GM12878 (cell line): ENCODE results near the gene GRHL1. TPM values are rescaled to one million over a fixed set of nuclear protein-coding genes. Genes with fewer than 3 reads are reported as not detected.

Experiments used
- ATAC-seq: fragments of 200-7000 bp; cut with Tn5 transposase; 3 replicates; pipeline ENCODE4 v1.9.1; 2020; ENCODE audit warnings: mild to moderate bottlenecking, moderate library complexity
- BruUV-seq: library from RNA; stranded (reverse); fragments of 400-500 nt; replicated peaks from 2 replicates; lab custom pipeline; 2021; lab: Mats Ljungman, UMichigan
- CTCF ChIA-PET: fragments of 300-600 bp; sonication (Branson Sonifier 250); formaldehyde crosslinking; extraction: SDS; loops from one replicate; lab custom pipeline; 2021; ENCODE audit warnings: inconsistent platforms; lab: Yijun Ruan, JAX
- POLR2A ChIA-PET: fragments of 350-600 bp; formaldehyde crosslinking; extraction: SDS; loops from one replicate; lab custom pipeline; 2021; ENCODE audit warnings: inconsistent platforms; lab: Charles Lee
- RAD21 ChIA-PET: fragments of 300-600 bp; sonication (Branson Sonifier 250); formaldehyde crosslinking; loops from one replicate; lab custom pipeline; 2023; ENCODE audit warnings: antibody characterized with exemption; ENCODE audit not compliant: unreplicated experiment; lab: Charles Lee
- SMC1A ChIA-PET: fragments of 300-600 bp; sonication (Branson Sonifier 250); formaldehyde crosslinking; loops from one replicate; lab custom pipeline; 2023; ENCODE audit not compliant: unreplicated experiment, uncharacterized antibody; lab: Charles Lee
- DNase-seq: peaks from one replicate; pipeline ENCODE4 v3.0.0-alpha.2; 2011; ENCODE audit warnings: low read depth, low spot score
- FAIRE-seq: peaks from 3 replicates; lab custom pipeline; 2011; peaks lifted over from hg19 to GRCh38; lab: Jason Lieb, UNC
- H2AFZ ChIP-seq: 2 replicates; pipeline ENCODE4 v1.6.0; 2011; ENCODE audit warnings: low read depth, low read length, control low read depth; ENCODE audit not compliant: control insufficient read depth
- H3K27ac ChIP-seq: 2 replicates; pipeline ENCODE4 v1.5.1; 2011; ENCODE audit warnings: control low read depth; ENCODE audit not compliant: control insufficient read depth, insufficient read depth
- H3K27me3 ChIP-seq, 2 experiments: replicated peaks in 1 of 2; 2 replicates each; pipeline versions ENCODE4 v1.6.0 to v1.6.1; 2011; ENCODE audit warnings: low read length in 1 of 2; ENCODE audit not compliant: control insufficient read depth in 2 of 2, insufficient read depth in 2 of 2
- H3K36me3 ChIP-seq, 2 experiments: 2 replicates each; pipeline ENCODE4 v1.5.1; 2011; ENCODE audit warnings: low read length in 1 of 2; ENCODE audit not compliant: control insufficient read depth in 2 of 2, insufficient read depth in 2 of 2
- H3K4me1 ChIP-seq: 2 replicates; pipeline ENCODE4 v1.6.1; 2011; ENCODE audit warnings: mild to moderate bottlenecking, low read length, moderate library complexity, mixed read lengths; ENCODE audit not compliant: control insufficient read depth, insufficient read depth
- H3K4me2 ChIP-seq: 2 replicates; pipeline ENCODE4 v1.6.0; 2011; ENCODE audit warnings: control low read depth; ENCODE audit not compliant: control insufficient read depth, insufficient read depth
- H3K4me3 ChIP-seq: fragments of 200-600 bp; sonication (generic); 2 replicates; pipeline ENCODE4 v1.5.1; 2016
- H3K79me2 ChIP-seq: 2 replicates; pipeline ENCODE4 v1.6.0; 2011; ENCODE audit warnings: low read length; ENCODE audit not compliant: control insufficient read depth, insufficient read depth
- H3K9ac ChIP-seq: 2 replicates; pipeline ENCODE4 v1.8.0; 2011; ENCODE audit warnings: low read length, control low read depth, mixed read lengths; ENCODE audit not compliant: control insufficient read depth, insufficient read depth
- H3K9me3 ChIP-seq: replicated peaks from 3 replicates; pipeline ENCODE4 v1.5.1; 2011; ENCODE audit warnings: mild to moderate bottlenecking, low read length; ENCODE audit not compliant: control insufficient read depth, insufficient read depth
- H4K20me1 ChIP-seq: 2 replicates; pipeline ENCODE4 v1.6.0; 2011; ENCODE audit not compliant: control insufficient read depth, insufficient read depth
- CTCF ChIP-seq, 3 experiments: IDR thresholded peaks in 2 of 3; conservative IDR thresholded peaks in 1 of 3; 2 replicates each; pipeline ENCODE4 v1.5.1; 2011; ENCODE audit warnings: low read depth in 3 of 3, low read length in 3 of 3, mild to moderate bottlenecking in 3 of 3, control low read depth in 2 of 3, moderate library complexity in 2 of 3, inconsistent platforms in 1 of 3, mixed read lengths in 1 of 3; ENCODE audit not compliant: control insufficient read depth in 2 of 3, insufficient read depth in 1 of 3; ENCODE audit errors: extremely low read depth in 1 of 3
- EP300 ChIP-seq, 2 experiments: fragments of 150-350 bp in 1 of 2; IDR thresholded peaks; 2 replicates each; pipeline ENCODE4 v1.6.1; 2011 to 2012; ENCODE audit warnings: low read depth in 2 of 2, low read length in 2 of 2, borderline replicate concordance in 1 of 2, improper control_type of control experiment in 1 of 2, inconsistent platforms in 1 of 2; ENCODE audit not compliant: control insufficient read depth in 1 of 2
- GABPA ChIP-seq: IDR thresholded peaks from 2 replicates; pipeline ENCODE4 v1.6.1; 2014; ENCODE audit warnings: antibody characterized with exemption, low read depth, mild to moderate bottlenecking, inconsistent platforms
- MAX ChIP-seq: IDR thresholded peaks from 2 replicates; pipeline ENCODE4 v1.6.1; 2012; ENCODE audit warnings: low read depth, low read length, improper control_type of control experiment
- MTA2 ChIP-seq: fragments of 450-650 bp; IDR thresholded peaks from 2 replicates; pipeline ENCODE4 v1.6.1; 2016; ENCODE audit warnings: low read depth, mild to moderate bottlenecking, moderate library complexity
- NRF1 ChIP-seq: conservative IDR thresholded peaks from 2 replicates; pipeline ENCODE4 v1.6.1; 2011; ENCODE audit warnings: mild to moderate bottlenecking, low read depth, low read length, improper control_type of control experiment
- POLR2AphosphoS2 ChIP-seq: IDR thresholded peaks from 2 replicates; pipeline ENCODE4 v1.6.1; 2011; ENCODE audit warnings: low read depth, mild to moderate bottlenecking, low read length, improper control_type of control experiment, moderate library complexity
- RCOR1 ChIP-seq: conservative IDR thresholded peaks from 2 replicates; pipeline ENCODE4 v1.6.1; 2012; ENCODE audit warnings: low read depth, low read length, improper control_type of control experiment
- SIX5 ChIP-seq: IDR thresholded peaks from 2 replicates; pipeline ENCODE4 v1.6.1; 2011; ENCODE audit warnings: mild to moderate bottlenecking, low read depth, low read length, moderate library complexity; ENCODE audit not compliant: severe bottlenecking
- SMC3 ChIP-seq: IDR thresholded peaks from 2 replicates; pipeline ENCODE4 v1.6.1; 2011; ENCODE audit warnings: low read length, improper control_type of control experiment, borderline replicate concordance
- ZNF24 ChIP-seq: fragments of 450-650 bp; IDR thresholded peaks from 2 replicates; pipeline ENCODE4 v1.6.1; 2017; ENCODE audit warnings: antibody characterized with exemption, mild to moderate bottlenecking
- ZSCAN29 ChIP-seq: fragments of 450-650 bp; IDR thresholded peaks from 2 replicates; pipeline ENCODE4 v1.6.1; 2017; ENCODE audit warnings: mild to moderate bottlenecking, moderate library complexity
- WGBS: methylation state at CpG from one replicate; pipeline ENCODE4 v1.1.6; 2016; ENCODE audit warnings: low lambda C conversion rate; ENCODE audit not compliant: insufficient replicate concordance, insufficient coverage; ENCODE audit errors: missing lambda C conversion rate; 5-methylcytosine and 5-hydroxymethylcytosine counted together
- in situ Hi-C: fragments of 300-500 bp; cut with MboI; formaldehyde crosslinking; loops from 9 replicates; pipeline ENCODE4 v1.14.3; 2018; ENCODE audit warnings: mixed read lengths
- intact Hi-C: fragments of 100-400 bp; cut with micrococcal nuclease; formaldehyde crosslinking; loops from one replicate; pipeline ENCODE4 v1.14.2; 2022; ENCODE audit not compliant: unreplicated experiment
- polyA plus RNA-seq, 11 experiments: library from polyadenylated mRNA; depleted of rRNA in 4 of 11; unstranded in 6 of 11; stranded (reverse) in 5 of 11; fragments of >200 nt; fragmentation: Nextera tagmentation in 4 of 11; fragmentation: Illumina TruSeq in 1 of 11; extraction: Ambion mirVana in 4 of 11; extraction: Trizol in 1 of 11; gene quantifications; 1 replicate in 1 of 11; 2 replicates in 10 of 11; pipeline versions ENCODE4 v1.2.1 to v1.2.3, GENCODE V29; 2011 to 2016; ENCODE audit warnings: inconsistent platforms in 2 of 11, missing spikeins in 2 of 11, low read depth in 1 of 11
- total RNA-seq, 4 experiments: library from RNA; depleted of rRNA in 3 of 4; stranded (reverse); fragments of >200 nt in 3 of 4; fragmentation: Illumina TruSeq in 1 of 4; extraction: Trizol in 1 of 4; gene quantifications; 2 replicates each; pipeline versions ENCODE4 v1.2.1 to v1.2.3, GENCODE V29; 2013 to 2021
- TF ChIP-seq, protein P1 (sequence below): fragments of 450-650 bp; formaldehyde crosslinking; IDR thresholded peaks from 2 replicates; pipeline ENCODE4 v1.5.0; 2022; ENCODE audit warnings: mild to moderate bottlenecking, missing genetic modification characterization
- TF ChIP-seq, protein P2 (sequence below): fragments of 450-650 bp; conservative IDR thresholded peaks from 2 replicates; pipeline ENCODE4 v1.6.1; 2017; ENCODE audit warnings: mild to moderate bottlenecking, moderate library complexity

The GRHL1 gene
- total and polyA plus RNA-seq, 10 of the 15 experiments (the other 5 are each of a cell fraction or from before 2014, with no cell fraction given), result 0.09 to 0.81 (median 0.28) TPM; not detected in 1

GRCh38 chr2:10035633-10036032 is 84.1 kb downstream of the GRHL1 start:
- POLR2A ChIA-PET, result no interaction called here
- no peak overlapping the region for H3K27ac ChIP-seq
- H3K36me3 ChIP-seq, result no peaks in the 10 kb centered on the region
- 37% methylated on average over 5 of the region's 5 CpGs for WGBS
- no peak for TF ChIP-seq MAX
- no peak for TF ChIP-seq ZNF24
- no peak for TF ChIP-seq MTA2
- TF ChIP-seq EP300 (IDR thresholded peaks at IDR 0.05; ENCODE audit: borderline replicate concordance in 1 of 2, control insufficient read depth in 1 of 2, low read depth in 2 of 2, low read length in 2 of 2), result no peak
- no peak for TF ChIP-seq RCOR1
- TF ChIP-seq, protein P1, sequence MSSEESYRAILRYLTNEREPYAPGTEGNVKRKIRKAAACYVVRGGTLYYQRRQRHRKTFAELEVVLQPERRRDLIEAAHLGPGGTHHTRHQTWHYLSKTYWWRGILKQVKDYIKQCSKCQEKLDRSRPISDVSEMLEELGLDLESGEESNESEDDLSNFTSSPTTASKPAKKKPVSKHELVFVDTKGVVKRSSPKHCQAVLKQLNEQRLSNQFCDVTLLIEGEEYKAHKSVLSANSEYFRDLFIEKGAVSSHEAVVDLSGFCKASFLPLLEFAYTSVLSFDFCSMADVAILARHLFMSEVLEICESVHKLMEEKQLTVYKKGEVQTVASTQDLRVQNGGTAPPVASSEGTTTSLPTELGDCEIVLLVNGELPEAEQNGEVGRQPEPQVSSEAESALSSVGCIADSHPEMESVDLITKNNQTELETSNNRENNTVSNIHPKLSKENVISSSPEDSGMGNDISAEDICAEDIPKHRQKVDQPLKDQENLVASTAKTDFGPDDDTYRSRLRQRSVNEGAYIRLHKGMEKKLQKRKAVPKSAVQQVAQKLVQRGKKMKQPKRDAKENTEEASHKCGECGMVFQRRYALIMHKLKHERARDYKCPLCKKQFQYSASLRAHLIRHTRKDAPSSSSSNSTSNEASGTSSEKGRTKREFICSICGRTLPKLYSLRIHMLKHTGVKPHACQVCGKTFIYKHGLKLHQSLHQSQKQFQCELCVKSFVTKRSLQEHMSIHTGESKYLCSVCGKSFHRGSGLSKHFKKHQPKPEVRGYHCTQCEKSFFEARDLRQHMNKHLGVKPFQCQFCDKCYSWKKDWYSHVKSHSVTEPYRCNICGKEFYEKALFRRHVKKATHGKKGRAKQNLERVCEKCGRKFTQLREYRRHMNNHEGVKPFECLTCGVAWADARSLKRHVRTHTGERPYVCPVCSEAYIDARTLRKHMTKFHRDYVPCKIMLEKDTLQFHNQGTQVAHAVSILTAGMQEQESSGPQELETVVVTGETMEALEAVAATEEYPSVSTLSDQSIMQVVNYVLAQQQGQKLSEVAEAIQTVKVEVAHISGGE (CRISPR knock-in tag), result no peak
- TF ChIP-seq POLR2AphosphoS2, result no peak
- TF ChIP-seq SMC3, result no peak
- TF ChIP-seq NRF1, result no peak
- TF ChIP-seq, protein P2, sequence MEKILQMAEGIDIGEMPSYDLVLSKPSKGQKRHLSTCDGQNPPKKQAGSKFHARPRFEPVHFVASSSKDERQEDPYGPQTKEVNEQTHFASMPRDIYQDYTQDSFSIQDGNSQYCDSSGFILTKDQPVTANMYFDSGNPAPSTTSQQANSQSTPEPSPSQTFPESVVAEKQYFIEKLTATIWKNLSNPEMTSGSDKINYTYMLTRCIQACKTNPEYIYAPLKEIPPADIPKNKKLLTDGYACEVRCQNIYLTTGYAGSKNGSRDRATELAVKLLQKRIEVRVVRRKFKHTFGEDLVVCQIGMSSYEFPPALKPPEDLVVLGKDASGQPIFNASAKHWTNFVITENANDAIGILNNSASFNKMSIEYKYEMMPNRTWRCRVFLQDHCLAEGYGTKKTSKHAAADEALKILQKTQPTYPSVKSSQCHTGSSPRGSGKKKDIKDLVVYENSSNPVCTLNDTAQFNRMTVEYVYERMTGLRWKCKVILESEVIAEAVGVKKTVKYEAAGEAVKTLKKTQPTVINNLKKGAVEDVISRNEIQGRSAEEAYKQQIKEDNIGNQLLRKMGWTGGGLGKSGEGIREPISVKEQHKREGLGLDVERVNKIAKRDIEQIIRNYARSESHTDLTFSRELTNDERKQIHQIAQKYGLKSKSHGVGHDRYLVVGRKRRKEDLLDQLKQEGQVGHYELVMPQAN, result no peak
- TF ChIP-seq ZSCAN29, result no peak
- TF ChIP-seq SIX5, result no peak
- no peak for TF ChIP-seq CTCF (IDR thresholded peaks at IDR 0.05 in 2 of 3, conservative IDR thresholded peaks at IDR 0.05 in 1 of 3; ENCODE audit: control insufficient read depth in 2 of 3, extremely low read depth in 1 of 3, insufficient read depth in 1 of 3, low read depth in 3 of 3, low read length in 3 of 3)
- no peak for TF ChIP-seq GABPA
- TF ChIP-seq, all 136 proteins: peak for 0
- in situ Hi-C loops (no loop called here), intact Hi-C loops (no loop called here)
- Histone ChIP-seq H3K4me3 (no peak overlapping the region), H3K4me1 (no peaks in the 10 kb centered on the region), H3K4me2 (no peak overlapping the region), H3K79me2 (no peaks in the 10 kb centered on the region), H2AFZ (no peak overlapping the region), H3K27me3 (peaks cover 0 to 3% of the 10 kb centered on the region in 2 experiments; a peak in 1 of 4 replicates), H4K20me1 (no peaks in the 10 kb centered on the region), H3K9ac (no peak overlapping the region), H3K9me3 (no peaks in the 10 kb centered on the region)
- DNase-seq, result no peak
- ChIA-PET SMC1A (interaction anchor here (1.2 to 3.0 kb wide), 3 partner anchors 10 to 13 kb away, joined by 3 to 11 read pairs (median 4); no protein-coding TSS in a partner anchor), CTCF (interaction anchor here (0.6 to 6.9 kb wide), 7 partner anchors 13 to 381 kb away, joined by 3 to 45 read pairs (median 3); no protein-coding TSS in a partner anchor), RAD21 (interaction anchor here (0.6 to 1.7 kb wide), 4 partner anchors 12 to 221 kb away, joined by 3 to 6 read pairs (median 4); no protein-coding TSS in a partner anchor)
- no peak for ATAC-seq
- no TSS peak for BruUV-seq
- no peak for FAIRE-seq
